Measurements from ENCODE around the gene HERC2. TPM values are rescaled to one million over a fixed set of nuclear protein-coding genes. Genes with fewer than 3 reads are reported as not detected.
"Not testable (repeated sequence)": the region's sequence is repeated elsewhere in the genome, so short reads cannot be mapped to it uniquely, and the experiment has no call there.

The HERC2 gene
- total and polyA plus RNA-seq, 9 donors = 33.3 to 83.3 (median 48.9) TPM

GRCh38 chr15:28179270-28179669 is 142.7 kb downstream of the HERC2 start:
- Histone ChIP-seq H3K27ac (no peak overlapping the region), H3K36me3 (no peaks in the 10 kb centered on the region), H3K27me3 (no peaks in the 10 kb centered on the region), H3K4me3 (no peak overlapping the region), H3K4me1 (ENCODE audit: insufficient read depth) (no peaks in the 10 kb centered on the region), H3K9me3 (no peaks in the 10 kb centered on the region)
- TF ChIP-seq EP300 (IDR thresholded peaks at IDR 0.05) (no peak), CTCF (IDR thresholded peaks at IDR 0.05) (no peak), POLR2A (IDR thresholded peaks at IDR 0.05) (no peak)
- 85 to 90% (median 88%) methylated on average over 4 of the region's 4 CpGs for WGBS, 3 donors
- intact Hi-C loops (cut with DNase I) = no loop called here
- no peak for DNase-seq

GRCh38 chr15:28178727-28179126 is 143.3 kb downstream of the HERC2 start:
- Histone ChIP-seq H3K27ac (no peak overlapping the region), H3K27me3 (no peaks in the 10 kb centered on the region), H3K4me3 (no peak overlapping the region), H3K36me3 (no peaks in the 10 kb centered on the region), H3K4me1 (ENCODE audit: insufficient read depth) (no peaks in the 10 kb centered on the region), H3K9me3 (no peaks in the 10 kb centered on the region)
- 93 to 95% (median 95%) methylated on average over 10 of the region's 10 CpGs for WGBS, 3 donors
- no peak for DNase-seq
- TF ChIP-seq EP300 (IDR thresholded peaks at IDR 0.05) (no peak), POLR2A (IDR thresholded peaks at IDR 0.05) (no peak), CTCF (IDR thresholded peaks at IDR 0.05) (no peak)
- intact Hi-C loops (cut with DNase I) = no loop called here

- H3K9me3 ChIP-seq = no peaks in the 10 kb centered on the region
- DNase-seq = no peak
- 68 to 74% (median 71%) methylated on average over 3 of the region's 3 CpGs for WGBS, 3 donors
- H3K4me3 ChIP-seq = no peak overlapping the region
- no peaks in the 10 kb centered on the region for H3K4me1 ChIP-seq (ENCODE audit: insufficient read depth)
- no peak for TF ChIP-seq EP300 (IDR thresholded peaks at IDR 0.05)
- no peak for TF ChIP-seq CTCF (IDR thresholded peaks at IDR 0.05)
- TF ChIP-seq POLR2A (IDR thresholded peaks at IDR 0.05) = no peak
- no peaks in the 10 kb centered on the region for H3K27me3 ChIP-seq
- H3K36me3 ChIP-seq = no peaks in the 10 kb centered on the region
- intact Hi-C loops (cut with DNase I) = no loop called here
- no peak overlapping the region for H3K27ac ChIP-seq
These were observed 143.7 kb downstream of the HERC2 start for GRCh38 chr15:28178290-28178689.

GRCh38 chr15:28169366-28169765 is 152.6 kb downstream of the HERC2 start:
- TF ChIP-seq EP300 (IDR thresholded peaks at IDR 0.05) (no peak), POLR2A (IDR thresholded peaks at IDR 0.05) (no peak), CTCF (IDR thresholded peaks at IDR 0.05) (no peak)
- no peaks in the 10 kb centered on the region for H3K36me3 ChIP-seq
- whole genome bisulfite sequencing, 3 donors = 84 to 89% (median 85%) methylated on average over 3 of the region's 3 CpGs
- no peak overlapping the region for H3K27ac ChIP-seq
- H3K9me3 ChIP-seq = no peaks in the 10 kb centered on the region
- H3K4me3 ChIP-seq = no peak overlapping the region
- H3K27me3 ChIP-seq = no peaks in the 10 kb centered on the region
- no peak for DNase-seq
- no peaks in the 10 kb centered on the region for H3K4me1 ChIP-seq (ENCODE audit: insufficient read depth)
- intact Hi-C loops (cut with DNase I) = no loop called here

DNA sequence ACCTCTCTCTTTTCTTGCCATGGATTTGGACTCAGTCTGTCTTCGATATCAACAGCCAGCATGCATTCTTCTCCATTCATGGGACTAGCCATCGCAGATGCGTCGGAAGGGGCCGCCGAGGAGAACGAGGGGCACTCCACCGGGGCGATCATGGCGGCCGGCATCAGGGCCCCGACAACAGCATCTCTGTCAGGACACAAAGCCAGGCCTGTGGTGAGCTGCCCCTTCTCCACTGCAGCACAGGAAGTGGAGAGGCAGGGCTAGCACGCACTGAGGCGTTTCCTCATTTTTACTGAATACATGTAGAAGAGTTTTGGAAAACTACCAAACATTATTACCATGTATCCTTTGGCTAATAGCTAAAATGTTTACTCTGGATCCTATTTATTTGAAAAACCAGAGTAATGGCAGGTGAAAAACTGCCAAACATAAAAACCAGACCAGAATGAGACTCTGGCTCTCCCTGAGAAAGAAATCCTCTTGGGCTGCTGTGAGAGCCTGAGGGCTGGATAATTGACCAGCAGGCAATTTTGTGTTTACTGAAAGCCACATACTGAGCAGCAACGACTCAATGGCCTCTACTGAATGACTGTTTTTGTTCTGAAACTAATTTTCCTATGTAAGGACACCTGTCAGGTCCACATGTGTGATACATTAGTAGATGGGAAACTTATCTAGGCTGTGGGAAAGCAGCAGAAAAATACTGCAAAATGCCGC is 153.4 kb downstream of the HERC2 start:
- H3K4me1 ChIP-seq (ENCODE audit: insufficient read depth); H3K27me3 ChIP-seq; H3K27ac ChIP-seq; intact Hi-C loops (cut with DNase I); H3K36me3 ChIP-seq; H3K4me3 ChIP-seq; H3K9me3 ChIP-seq; DNase-seq: not testable (repeated sequence)
- 94 to 97% (median 94%) methylated on average over 16 of the region's 16 CpGs for WGBS, 3 donors

Data from ovary (tissue), 9 donors.